ENCODE measurements around the gene NXPE2. TPM values are rescaled to one million over a fixed set of nuclear protein-coding genes. Genes with fewer than 3 reads are reported as not detected.

Gene NXPE2
- total and polyA plus RNA-seq, 2 of the 8 experiments (the other 6 are each of a cell fraction or from before 2014, with no cell fraction given) = not detected

DNA sequence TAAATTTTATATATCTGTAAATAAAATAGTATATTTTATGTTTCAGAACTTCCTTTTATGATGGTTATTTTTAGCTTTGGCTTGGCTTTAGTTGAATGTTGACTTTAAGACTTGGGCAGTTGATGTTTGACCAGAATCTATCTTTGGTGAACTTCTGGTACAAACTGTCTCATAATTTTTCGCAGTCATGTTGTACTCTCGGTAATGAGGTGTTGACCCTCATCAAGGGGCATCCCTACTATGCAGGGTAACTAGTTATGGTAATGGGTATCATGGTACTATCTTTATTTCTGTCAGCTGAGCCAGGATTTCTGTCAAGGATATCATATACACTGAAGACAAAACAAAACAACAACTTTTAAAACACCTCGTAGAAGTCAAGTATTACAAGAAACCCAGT is 67.7 kb downstream of the NXPE2 start:
- ChIA-PET CTCF (ENCODE audit: partially characterized antibody) (interaction anchor here (0.6 kb wide), 1 partner anchor 22 kb away, joined by 3 read pairs; no protein-coding TSS in a partner anchor), POLR2A (ENCODE audit: partially characterized antibody) (no interaction called here)
- H2AFZ ChIP-seq (ENCODE audit: low read length) = no peak overlapping the region
- H3K27me3 ChIP-seq (replicated peaks in 1 of 4; ENCODE audit: control insufficient read depth in 3 of 4, extremely low read depth in 1 of 4, insufficient read depth in 3 of 4, low read length in 3 of 4) = no peaks in the 10 kb centered on the region
- no peak overlapping the region for H2BK12ac ChIP-seq (ENCODE audit: low read depth, low read length)
- H4K8ac ChIP-seq (ENCODE audit: extremely low read depth, insufficient read depth, low read length) = no peak overlapping the region
- H4K91ac ChIP-seq (replicated peaks; ENCODE audit: insufficient read length, low read length) = no peak overlapping the region
- H2BK20ac ChIP-seq (ENCODE audit: low read length) = no peak overlapping the region
- no peak for DNase-seq (ENCODE audit: low read depth in 1 of 2, low spot score in 2 of 2)
- H3K56ac ChIP-seq (replicated peaks; ENCODE audit: insufficient read length, low read depth, low read length) = no peak overlapping the region
- no peak overlapping the region for H3K4ac ChIP-seq (replicated peaks; ENCODE audit: insufficient read length, low read depth, low read length)
- H2BK5ac ChIP-seq (ENCODE audit: low read depth, low read length) = no peak overlapping the region
- H3K23ac ChIP-seq (ENCODE audit: insufficient read length) = no peak overlapping the region
- H2AK5ac ChIP-seq (ENCODE audit: low read depth, low read length) = no peak overlapping the region
- no peak overlapping the region for H3K9ac ChIP-seq (replicated peaks in 1 of 4; ENCODE audit: extremely low read depth in 1 of 4, low read depth in 3 of 4, low read length in 3 of 4)
- no peak overlapping the region for H3K4me2 ChIP-seq (ENCODE audit: insufficient read depth in 1 of 2, low read depth in 2 of 2, low read length in 2 of 2)
- H4K20me1 ChIP-seq (replicated peaks in 1 of 2; ENCODE audit: control insufficient read depth in 1 of 2, insufficient read depth in 2 of 2, low read length in 2 of 2) = no peaks in the 10 kb centered on the region
- FAIRE-seq = no peak
- no peak overlapping the region for H3K27ac ChIP-seq (ENCODE audit: low read depth, low read length)
- no peak overlapping the region for H2BK15ac ChIP-seq (ENCODE audit: low read length)
- no peak overlapping the region for H3K18ac ChIP-seq (ENCODE audit: extremely low read depth, low read length)
- no peaks in the 10 kb centered on the region for H3K4me1 ChIP-seq (replicated peaks in 1 of 4; ENCODE audit: control insufficient read depth in 3 of 4, insufficient read depth in 4 of 4, low read length in 3 of 4)
- no peaks in the 10 kb centered on the region for H3K36me3 ChIP-seq (ENCODE audit: control insufficient read depth in 2 of 4, insufficient read depth in 4 of 4, low read length in 3 of 4)
- no peaks in the 10 kb centered on the region for H3K79me2 ChIP-seq (ENCODE audit: control insufficient read depth in 1 of 2, insufficient read depth in 2 of 2, low read length in 2 of 2)
- H3K9me3 ChIP-seq (ENCODE audit: insufficient read depth in 2 of 2, low read depth in 1 of 2, low read length in 1 of 2) = no peaks in the 10 kb centered on the region
- H3K79me1 ChIP-seq (ENCODE audit: low read depth, low read length) = no peaks in the 10 kb centered on the region
- H3K4me3 ChIP-seq (ENCODE audit: extremely low read depth in 1 of 4, insufficient read depth in 2 of 4, low read depth in 3 of 4, low read length in 4 of 4) = no peak overlapping the region
- H3K14ac ChIP-seq (ENCODE audit: insufficient read length) = no peak overlapping the region
- H2BK120ac ChIP-seq (replicated peaks; ENCODE audit: low read depth, low read length) = no peak overlapping the region
- no peaks in the 10 kb centered on the region for H3K23me2 ChIP-seq (ENCODE audit: low read depth, low read length)
- WGBS, 2 experiments (ENCODE audit: extremely low coverage in 1 of 2, insufficient coverage in 1 of 2, insufficient read length in 1 of 2, insufficient replicate concordance in 2 of 2, low coverage in 1 of 2, low lambda C conversion rate in 2 of 2, missing lambda C conversion rate in 1 of 2) = 95% methylated on average over 3 of the region's 3 CpGs; no CpG with 5 or more reads in 1 of the 2 experiments
- H4K5ac ChIP-seq (ENCODE audit: insufficient read length, low read depth, low read length) = no peak overlapping the region
